ENCODE results near the gene TMPRSS11F. TPM values are rescaled to one million over a fixed set of nuclear protein-coding genes. Genes with fewer than 3 reads are reported as not detected.

The TMPRSS11F gene
- total RNA-seq, 1 experiment from 2014 or later: not detected

- WGBS (ENCODE audit: extremely low coverage, insufficient read length, low lambda C conversion rate): no CpG with 5 or more reads among the region's 2 CpGs
- Histone ChIP-seq H3K27ac (ENCODE audit: insufficient read length, low read depth, low read length) (no peak overlapping the region), H3K4me1 (ENCODE audit: insufficient read depth, low read length) (no peaks in the 10 kb centered on the region), H2BK5ac (ENCODE audit: insufficient read length, low read length) (no peak overlapping the region), H3K56ac (ENCODE audit: insufficient read length, low read depth, low read length) (no peak overlapping the region), H3K14ac (ENCODE audit: insufficient read depth, low read length) (no peak overlapping the region), H3K23ac (ENCODE audit: insufficient read length, low read depth, low read length) (no peak overlapping the region), H4K91ac (ENCODE audit: insufficient read length, low read depth, low read length) (no peak overlapping the region), H2AK5ac (ENCODE audit: insufficient read length, low read length) (no peak overlapping the region), H2BK20ac (ENCODE audit: low read depth, low read length, poor library complexity, severe bottlenecking) (no peak overlapping the region), H2BK12ac (ENCODE audit: insufficient read length, low read depth, low read length) (no peak overlapping the region), H4K5ac (ENCODE audit: insufficient read length, low read depth, low read length) (no peak overlapping the region), H3K18ac (ENCODE audit: insufficient read length, low read depth, low read length) (no peak overlapping the region), H4K8ac (replicated peaks; ENCODE audit: insufficient read length, low read depth, low read length) (no peak overlapping the region), H3K9me3 (ENCODE audit: control insufficient read depth, low read depth, low read length) (no peaks in the 10 kb centered on the region), H2BK120ac (ENCODE audit: low read depth, low read length, poor library complexity, severe bottlenecking) (no peak overlapping the region), H3K4ac (ENCODE audit: low read depth, low read length) (no peak overlapping the region), H3K4me2 (ENCODE audit: insufficient read depth, insufficient read length, low read length) (no peak overlapping the region), H3K27me3 (ENCODE audit: insufficient read depth, low read length) (no peaks in the 10 kb centered on the region), H3K23me2 (ENCODE audit: insufficient read length, low read depth, low read length, poor library complexity, severe bottlenecking) (no peaks in the 10 kb centered on the region), H2BK15ac (ENCODE audit: low read depth, low read length) (no peak overlapping the region), H3K9ac (ENCODE audit: extremely low read depth, insufficient read length, low read length) (no peak overlapping the region), H2AFZ (ENCODE audit: low read length) (no peak overlapping the region), H3K79me2 (ENCODE audit: insufficient read depth, low read length) (no peaks in the 10 kb centered on the region), H4K20me1 (ENCODE audit: control insufficient read depth, insufficient read depth, insufficient read length) (no peaks in the 10 kb centered on the region), H3T11ph (ENCODE audit: low read length) (no peak overlapping the region), H3K79me1 (ENCODE audit: insufficient read depth, low read depth, low read length, poor library complexity, severe bottlenecking) (no peaks in the 10 kb centered on the region)
- Mint-ChIP-seq H3K27me3 (ENCODE audit: low read depth) (no peaks in the 10 kb centered on the region), H3K36me3 (ENCODE audit: insufficient read depth in 1 of 3, low read depth in 3 of 3) (no peaks in the 10 kb centered on the region), H3K4me1 (peaks cover 8 to 9% of the 10 kb centered on the region in 2 experiments; a peak in 3 of 4 replicates), H3K9me3 (no peaks in the 10 kb centered on the region), H3K27ac (no peak overlapping the region), H3K4me3 (no peak overlapping the region)
- TF ChIP-seq, protein P1, sequence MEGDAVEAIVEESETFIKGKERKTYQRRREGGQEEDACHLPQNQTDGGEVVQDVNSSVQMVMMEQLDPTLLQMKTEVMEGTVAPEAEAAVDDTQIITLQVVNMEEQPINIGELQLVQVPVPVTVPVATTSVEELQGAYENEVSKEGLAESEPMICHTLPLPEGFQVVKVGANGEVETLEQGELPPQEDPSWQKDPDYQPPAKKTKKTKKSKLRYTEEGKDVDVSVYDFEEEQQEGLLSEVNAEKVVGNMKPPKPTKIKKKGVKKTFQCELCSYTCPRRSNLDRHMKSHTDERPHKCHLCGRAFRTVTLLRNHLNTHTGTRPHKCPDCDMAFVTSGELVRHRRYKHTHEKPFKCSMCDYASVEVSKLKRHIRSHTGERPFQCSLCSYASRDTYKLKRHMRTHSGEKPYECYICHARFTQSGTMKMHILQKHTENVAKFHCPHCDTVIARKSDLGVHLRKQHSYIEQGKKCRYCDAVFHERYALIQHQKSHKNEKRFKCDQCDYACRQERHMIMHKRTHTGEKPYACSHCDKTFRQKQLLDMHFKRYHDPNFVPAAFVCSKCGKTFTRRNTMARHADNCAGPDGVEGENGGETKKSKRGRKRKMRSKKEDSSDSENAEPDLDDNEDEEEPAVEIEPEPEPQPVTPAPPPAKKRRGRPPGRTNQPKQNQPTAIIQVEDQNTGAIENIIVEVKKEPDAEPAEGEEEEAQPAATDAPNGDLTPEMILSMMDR (conservative IDR thresholded peaks at IDR 0.05): no peak
- DNase-seq: no peak
Measured at GRCh38 chr4:68021185-68021584, 108.5 kb downstream of the TMPRSS11F start.
